ENCODE data around the gene LRRC36. TPM values are rescaled to one million over a fixed set of nuclear protein-coding genes. Genes with fewer than 3 reads are reported as not detected.

LRRC36 gene
- total RNA-seq, 1 experiment from 2014 or later, result 0.13 TPM

DNA sequence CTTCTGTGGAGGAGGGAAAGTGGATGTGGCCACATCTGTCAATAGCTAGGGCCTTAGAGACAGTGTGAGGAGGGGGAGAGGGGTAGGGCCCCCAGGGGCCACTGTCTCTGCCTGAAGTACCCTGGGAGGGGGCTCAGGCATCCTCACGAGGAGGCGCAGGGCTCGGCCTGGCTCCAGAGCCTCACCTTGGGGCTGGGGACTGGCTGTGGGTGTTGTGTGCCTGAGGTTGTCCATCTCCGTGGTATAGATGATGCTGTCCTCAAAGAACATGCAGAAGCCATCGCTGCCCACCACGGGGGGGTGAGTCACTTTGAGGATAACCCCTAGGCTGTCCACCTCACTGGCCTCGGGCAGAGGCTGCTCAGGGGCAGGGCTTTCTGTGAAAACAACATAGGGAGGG, 35.2 kb upstream of the LRRC36 start (continued):
- no peak for TF ChIP-seq ETV6 (CRISPR knock-in tag; IDR thresholded peaks at IDR 0.05)
- no peak for TF ChIP-seq ZNF263 (CRISPR knock-in tag; IDR thresholded peaks at IDR 0.05; ENCODE audit: low read depth)
- TF ChIP-seq, protein P1, sequence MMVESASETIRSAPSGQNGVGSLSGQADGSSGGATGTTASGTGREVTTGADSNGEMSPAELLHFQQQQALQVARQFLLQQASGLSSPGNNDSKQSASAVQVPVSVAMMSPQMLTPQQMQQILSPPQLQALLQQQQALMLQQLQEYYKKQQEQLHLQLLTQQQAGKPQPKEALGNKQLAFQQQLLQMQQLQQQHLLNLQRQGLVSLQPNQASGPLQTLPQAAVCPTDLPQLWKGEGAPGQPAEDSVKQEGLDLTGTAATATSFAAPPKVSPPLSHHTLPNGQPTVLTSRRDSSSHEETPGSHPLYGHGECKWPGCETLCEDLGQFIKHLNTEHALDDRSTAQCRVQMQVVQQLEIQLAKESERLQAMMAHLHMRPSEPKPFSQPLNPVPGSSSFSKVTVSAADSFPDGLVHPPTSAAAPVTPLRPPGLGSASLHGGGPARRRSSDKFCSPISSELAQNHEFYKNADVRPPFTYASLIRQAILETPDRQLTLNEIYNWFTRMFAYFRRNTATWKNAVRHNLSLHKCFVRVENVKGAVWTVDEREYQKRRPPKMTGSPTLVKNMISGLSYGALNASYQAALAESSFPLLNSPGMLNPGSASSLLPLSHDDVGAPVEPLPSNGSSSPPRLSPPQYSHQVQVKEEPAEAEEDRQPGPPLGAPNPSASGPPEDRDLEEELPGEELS (CRISPR knock-in tag; IDR thresholded peaks at IDR 0.05), result no peak
- no peak for TF ChIP-seq ATF1 (CRISPR knock-in tag; IDR thresholded peaks at IDR 0.05)

DNA sequence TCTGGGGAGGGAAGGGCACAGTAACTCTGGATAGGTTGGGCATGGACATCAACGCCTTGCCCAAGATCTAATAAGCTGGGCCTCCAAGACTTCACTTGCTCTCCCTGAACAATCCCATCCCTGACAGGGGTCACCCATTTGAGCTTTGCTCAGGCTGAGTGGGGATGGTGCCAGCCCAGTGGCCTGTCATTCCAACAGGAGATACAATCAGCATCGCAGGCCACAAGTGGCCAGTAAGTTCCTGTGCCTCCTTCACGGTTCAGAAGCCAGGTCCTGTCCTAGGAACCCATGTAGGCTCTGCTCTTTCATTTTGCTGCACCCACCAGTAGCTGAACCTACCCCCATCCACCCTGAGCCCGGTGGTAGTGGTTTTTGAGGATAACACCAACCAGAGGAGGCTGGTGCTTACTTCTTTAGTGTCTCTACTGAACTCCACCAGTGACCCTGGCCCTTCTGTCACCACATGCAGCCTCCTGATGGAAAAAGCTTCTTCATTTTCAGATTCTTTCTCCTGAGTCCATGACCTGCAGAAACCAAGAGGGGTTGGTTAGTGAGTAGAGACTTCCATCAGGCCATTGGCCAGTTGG, 32.4 kb upstream of the LRRC36 start:
- no peak overlapping the region for H3K27ac Mint-ChIP-seq
- no peaks in the 10 kb centered on the region for H3K36me3 Mint-ChIP-seq
- no peak for DNase-seq (ENCODE audit: low spot score)
- no peaks in the 10 kb centered on the region for H3K9me3 Mint-ChIP-seq
- H3K4me1 Mint-ChIP-seq, result no peaks in the 10 kb centered on the region
- H3K4me3 Mint-ChIP-seq, result no peak overlapping the region
- ChIA-PET CTCF (interaction anchor here (1.0 to 6.8 kb wide), 3 partner anchors 9 to 105 kb away, joined by 3 to 51 read pairs (median 10); no protein-coding TSS in a partner anchor), POLR2A (no interaction called here)
- peaks cover 42% of the 10 kb centered on the region for H3K27me3 Mint-ChIP-seq (ENCODE audit: low read depth)
- no peak for ATAC-seq
- no peak for TF ChIP-seq TEAD4 (CRISPR knock-in tag; IDR thresholded peaks at IDR 0.05)
- TF ChIP-seq ZNF423 (CRISPR knock-in tag; IDR thresholded peaks at IDR 0.05), result no peak
- TF ChIP-seq ZNF671 (CRISPR knock-in tag; IDR thresholded peaks at IDR 0.05), result no peak
- TF ChIP-seq, protein P2, sequence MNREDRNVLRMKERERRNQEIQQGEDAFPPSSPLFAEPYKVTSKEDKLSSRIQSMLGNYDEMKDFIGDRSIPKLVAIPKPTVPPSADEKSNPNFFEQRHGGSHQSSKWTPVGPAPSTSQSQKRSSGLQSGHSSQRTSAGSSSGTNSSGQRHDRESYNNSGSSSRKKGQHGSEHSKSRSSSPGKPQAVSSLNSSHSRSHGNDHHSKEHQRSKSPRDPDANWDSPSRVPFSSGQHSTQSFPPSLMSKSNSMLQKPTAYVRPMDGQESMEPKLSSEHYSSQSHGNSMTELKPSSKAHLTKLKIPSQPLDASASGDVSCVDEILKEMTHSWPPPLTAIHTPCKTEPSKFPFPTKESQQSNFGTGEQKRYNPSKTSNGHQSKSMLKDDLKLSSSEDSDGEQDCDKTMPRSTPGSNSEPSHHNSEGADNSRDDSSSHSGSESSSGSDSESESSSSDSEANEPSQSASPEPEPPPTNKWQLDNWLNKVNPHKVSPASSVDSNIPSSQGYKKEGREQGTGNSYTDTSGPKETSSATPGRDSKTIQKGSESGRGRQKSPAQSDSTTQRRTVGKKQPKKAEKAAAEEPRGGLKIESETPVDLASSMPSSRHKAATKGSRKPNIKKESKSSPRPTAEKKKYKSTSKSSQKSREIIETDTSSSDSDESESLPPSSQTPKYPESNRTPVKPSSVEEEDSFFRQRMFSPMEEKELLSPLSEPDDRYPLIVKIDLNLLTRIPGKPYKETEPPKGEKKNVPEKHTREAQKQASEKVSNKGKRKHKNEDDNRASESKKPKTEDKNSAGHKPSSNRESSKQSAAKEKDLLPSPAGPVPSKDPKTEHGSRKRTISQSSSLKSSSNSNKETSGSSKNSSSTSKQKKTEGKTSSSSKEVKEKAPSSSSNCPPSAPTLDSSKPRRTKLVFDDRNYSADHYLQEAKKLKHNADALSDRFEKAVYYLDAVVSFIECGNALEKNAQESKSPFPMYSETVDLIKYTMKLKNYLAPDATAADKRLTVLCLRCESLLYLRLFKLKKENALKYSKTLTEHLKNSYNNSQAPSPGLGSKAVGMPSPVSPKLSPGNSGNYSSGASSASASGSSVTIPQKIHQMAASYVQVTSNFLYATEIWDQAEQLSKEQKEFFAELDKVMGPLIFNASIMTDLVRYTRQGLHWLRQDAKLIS (CRISPR knock-in tag; IDR thresholded peaks at IDR 0.05; ENCODE audit: borderline replicate concordance), result no peak
- no peak for TF ChIP-seq ELF4 (CRISPR knock-in tag; IDR thresholded peaks at IDR 0.05; ENCODE audit: low read depth)
- TF ChIP-seq, protein P3, sequence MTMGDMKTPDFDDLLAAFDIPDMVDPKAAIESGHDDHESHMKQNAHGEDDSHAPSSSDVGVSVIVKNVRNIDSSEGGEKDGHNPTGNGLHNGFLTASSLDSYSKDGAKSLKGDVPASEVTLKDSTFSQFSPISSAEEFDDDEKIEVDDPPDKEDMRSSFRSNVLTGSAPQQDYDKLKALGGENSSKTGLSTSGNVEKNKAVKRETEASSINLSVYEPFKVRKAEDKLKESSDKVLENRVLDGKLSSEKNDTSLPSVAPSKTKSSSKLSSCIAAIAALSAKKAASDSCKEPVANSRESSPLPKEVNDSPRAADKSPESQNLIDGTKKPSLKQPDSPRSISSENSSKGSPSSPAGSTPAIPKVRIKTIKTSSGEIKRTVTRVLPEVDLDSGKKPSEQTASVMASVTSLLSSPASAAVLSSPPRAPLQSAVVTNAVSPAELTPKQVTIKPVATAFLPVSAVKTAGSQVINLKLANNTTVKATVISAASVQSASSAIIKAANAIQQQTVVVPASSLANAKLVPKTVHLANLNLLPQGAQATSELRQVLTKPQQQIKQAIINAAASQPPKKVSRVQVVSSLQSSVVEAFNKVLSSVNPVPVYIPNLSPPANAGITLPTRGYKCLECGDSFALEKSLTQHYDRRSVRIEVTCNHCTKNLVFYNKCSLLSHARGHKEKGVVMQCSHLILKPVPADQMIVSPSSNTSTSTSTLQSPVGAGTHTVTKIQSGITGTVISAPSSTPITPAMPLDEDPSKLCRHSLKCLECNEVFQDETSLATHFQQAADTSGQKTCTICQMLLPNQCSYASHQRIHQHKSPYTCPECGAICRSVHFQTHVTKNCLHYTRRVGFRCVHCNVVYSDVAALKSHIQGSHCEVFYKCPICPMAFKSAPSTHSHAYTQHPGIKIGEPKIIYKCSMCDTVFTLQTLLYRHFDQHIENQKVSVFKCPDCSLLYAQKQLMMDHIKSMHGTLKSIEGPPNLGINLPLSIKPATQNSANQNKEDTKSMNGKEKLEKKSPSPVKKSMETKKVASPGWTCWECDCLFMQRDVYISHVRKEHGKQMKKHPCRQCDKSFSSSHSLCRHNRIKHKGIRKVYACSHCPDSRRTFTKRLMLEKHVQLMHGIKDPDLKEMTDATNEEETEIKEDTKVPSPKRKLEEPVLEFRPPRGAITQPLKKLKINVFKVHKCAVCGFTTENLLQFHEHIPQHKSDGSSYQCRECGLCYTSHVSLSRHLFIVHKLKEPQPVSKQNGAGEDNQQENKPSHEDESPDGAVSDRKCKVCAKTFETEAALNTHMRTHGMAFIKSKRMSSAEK (CRISPR knock-in tag; IDR thresholded peaks at IDR 0.05; ENCODE audit: borderline replicate concordance), result no peak
- TF ChIP-seq, protein P4, sequence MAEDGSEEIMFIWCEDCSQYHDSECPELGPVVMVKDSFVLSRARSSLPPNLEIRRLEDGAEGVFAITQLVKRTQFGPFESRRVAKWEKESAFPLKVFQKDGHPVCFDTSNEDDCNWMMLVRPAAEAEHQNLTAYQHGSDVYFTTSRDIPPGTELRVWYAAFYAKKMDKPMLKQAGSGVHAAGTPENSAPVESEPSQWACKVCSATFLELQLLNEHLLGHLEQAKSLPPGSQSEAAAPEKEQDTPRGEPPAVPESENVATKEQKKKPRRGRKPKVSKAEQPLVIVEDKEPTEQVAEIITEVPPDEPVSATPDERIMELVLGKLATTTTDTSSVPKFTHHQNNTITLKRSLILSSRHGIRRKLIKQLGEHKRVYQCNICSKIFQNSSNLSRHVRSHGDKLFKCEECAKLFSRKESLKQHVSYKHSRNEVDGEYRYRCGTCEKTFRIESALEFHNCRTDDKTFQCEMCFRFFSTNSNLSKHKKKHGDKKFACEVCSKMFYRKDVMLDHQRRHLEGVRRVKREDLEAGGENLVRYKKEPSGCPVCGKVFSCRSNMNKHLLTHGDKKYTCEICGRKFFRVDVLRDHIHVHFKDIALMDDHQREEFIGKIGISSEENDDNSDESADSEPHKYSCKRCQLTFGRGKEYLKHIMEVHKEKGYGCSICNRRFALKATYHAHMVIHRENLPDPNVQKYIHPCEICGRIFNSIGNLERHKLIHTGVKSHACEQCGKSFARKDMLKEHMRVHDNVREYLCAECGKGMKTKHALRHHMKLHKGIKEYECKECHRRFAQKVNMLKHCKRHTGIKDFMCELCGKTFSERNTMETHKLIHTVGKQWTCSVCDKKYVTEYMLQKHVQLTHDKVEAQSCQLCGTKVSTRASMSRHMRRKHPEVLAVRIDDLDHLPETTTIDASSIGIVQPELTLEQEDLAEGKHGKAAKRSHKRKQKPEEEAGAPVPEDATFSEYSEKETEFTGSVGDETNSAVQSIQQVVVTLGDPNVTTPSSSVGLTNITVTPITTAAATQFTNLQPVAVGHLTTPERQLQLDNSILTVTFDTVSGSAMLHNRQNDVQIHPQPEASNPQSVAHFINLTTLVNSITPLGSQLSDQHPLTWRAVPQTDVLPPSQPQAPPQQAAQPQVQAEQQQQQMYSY (CRISPR knock-in tag; IDR thresholded peaks at IDR 0.05), result no peak
- TF ChIP-seq CBFB (CRISPR knock-in tag; IDR thresholded peaks at IDR 0.05; ENCODE audit: low read depth), result no peak
- TF ChIP-seq, protein P5, sequence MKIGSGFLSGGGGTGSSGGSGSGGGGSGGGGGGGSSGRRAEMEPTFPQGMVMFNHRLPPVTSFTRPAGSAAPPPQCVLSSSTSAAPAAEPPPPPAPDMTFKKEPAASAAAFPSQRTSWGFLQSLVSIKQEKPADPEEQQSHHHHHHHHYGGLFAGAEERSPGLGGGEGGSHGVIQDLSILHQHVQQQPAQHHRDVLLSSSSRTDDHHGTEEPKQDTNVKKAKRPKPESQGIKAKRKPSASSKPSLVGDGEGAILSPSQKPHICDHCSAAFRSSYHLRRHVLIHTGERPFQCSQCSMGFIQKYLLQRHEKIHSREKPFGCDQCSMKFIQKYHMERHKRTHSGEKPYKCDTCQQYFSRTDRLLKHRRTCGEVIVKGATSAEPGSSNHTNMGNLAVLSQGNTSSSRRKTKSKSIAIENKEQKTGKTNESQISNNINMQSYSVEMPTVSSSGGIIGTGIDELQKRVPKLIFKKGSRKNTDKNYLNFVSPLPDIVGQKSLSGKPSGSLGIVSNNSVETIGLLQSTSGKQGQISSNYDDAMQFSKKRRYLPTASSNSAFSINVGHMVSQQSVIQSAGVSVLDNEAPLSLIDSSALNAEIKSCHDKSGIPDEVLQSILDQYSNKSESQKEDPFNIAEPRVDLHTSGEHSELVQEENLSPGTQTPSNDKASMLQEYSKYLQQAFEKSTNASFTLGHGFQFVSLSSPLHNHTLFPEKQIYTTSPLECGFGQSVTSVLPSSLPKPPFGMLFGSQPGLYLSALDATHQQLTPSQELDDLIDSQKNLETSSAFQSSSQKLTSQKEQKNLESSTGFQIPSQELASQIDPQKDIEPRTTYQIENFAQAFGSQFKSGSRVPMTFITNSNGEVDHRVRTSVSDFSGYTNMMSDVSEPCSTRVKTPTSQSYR (CRISPR knock-in tag; IDR thresholded peaks at IDR 0.05), result no peak
- TF ChIP-seq, protein P6, sequence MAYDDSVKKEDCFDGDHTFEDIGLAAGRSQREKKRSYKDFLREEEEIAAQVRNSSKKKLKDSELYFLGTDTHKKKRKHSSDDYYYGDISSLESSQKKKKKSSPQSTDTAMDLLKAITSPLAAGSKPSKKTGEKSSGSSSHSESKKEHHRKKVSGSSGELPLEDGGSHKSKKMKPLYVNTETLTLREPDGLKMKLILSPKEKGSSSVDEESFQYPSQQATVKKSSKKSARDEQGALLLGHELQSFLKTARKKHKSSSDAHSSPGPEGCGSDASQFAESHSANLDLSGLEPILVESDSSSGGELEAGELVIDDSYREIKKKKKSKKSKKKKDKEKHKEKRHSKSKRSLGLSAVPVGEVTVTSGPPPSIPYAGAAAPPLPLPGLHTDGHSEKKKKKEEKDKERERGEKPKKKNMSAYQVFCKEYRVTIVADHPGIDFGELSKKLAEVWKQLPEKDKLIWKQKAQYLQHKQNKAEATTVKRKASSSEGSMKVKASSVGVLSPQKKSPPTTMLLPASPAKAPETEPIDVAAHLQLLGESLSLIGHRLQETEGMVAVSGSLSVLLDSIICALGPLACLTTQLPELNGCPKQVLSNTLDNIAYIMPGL (CRISPR knock-in tag; IDR thresholded peaks at IDR 0.05), result no peak
- TF ChIP-seq, protein P7, sequence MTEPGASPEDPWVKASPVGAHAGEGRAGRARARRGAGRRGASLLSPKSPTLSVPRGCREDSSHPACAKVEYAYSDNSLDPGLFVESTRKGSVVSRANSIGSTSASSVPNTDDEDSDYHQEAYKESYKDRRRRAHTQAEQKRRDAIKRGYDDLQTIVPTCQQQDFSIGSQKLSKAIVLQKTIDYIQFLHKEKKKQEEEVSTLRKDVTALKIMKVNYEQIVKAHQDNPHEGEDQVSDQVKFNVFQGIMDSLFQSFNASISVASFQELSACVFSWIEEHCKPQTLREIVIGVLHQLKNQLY (CRISPR knock-in tag; IDR thresholded peaks at IDR 0.05), result no peak
- TF ChIP-seq ETV6 (CRISPR knock-in tag; IDR thresholded peaks at IDR 0.05), result no peak
- TF ChIP-seq TP53 (CRISPR knock-in tag; IDR thresholded peaks at IDR 0.05), result no peak

Data from WTC11 (cell line).